SIG-M5 (cell line): Measurements from ENCODE around the gene MED7.

ENCODE experiments used
- DNase-seq: peaks from one replicate; lab custom pipeline; 2025; lab: John Stamatoyannopoulos, UW

MED7 gene

GRCh38 chr5:157162919-157163510 is 20.4 kb upstream of the MED7 start:
- no peak for DNase-seq

DNA sequence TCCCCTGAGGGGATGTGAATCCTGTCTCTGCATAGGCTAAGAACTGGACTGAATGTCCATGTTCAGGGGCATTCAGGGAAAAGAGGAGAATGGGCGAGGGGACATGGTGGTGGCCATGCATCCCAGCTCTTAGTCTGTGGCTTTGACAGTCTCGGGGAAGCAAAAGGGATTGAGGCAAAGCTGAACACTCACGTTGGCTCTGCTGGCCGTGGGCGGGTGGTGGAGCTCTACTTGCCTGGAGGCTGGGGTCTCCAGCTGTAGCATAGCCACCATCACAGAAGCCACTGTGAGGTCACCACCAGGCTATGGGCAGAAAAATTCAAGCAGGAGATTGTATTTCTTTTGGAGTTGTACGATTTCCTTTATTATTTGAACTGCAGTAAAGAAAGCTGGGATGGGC is 19.3 kb upstream of the MED7 start:
- no peak for DNase-seq

GRCh38 chr5:157160001-157160400 is 17.3 kb upstream of the MED7 start:
- no peak for DNase-seq

GRCh38 chr5:157159209-157159751 is 16.6 kb upstream of the MED7 start:
- DNase-seq = no peak

DNA sequence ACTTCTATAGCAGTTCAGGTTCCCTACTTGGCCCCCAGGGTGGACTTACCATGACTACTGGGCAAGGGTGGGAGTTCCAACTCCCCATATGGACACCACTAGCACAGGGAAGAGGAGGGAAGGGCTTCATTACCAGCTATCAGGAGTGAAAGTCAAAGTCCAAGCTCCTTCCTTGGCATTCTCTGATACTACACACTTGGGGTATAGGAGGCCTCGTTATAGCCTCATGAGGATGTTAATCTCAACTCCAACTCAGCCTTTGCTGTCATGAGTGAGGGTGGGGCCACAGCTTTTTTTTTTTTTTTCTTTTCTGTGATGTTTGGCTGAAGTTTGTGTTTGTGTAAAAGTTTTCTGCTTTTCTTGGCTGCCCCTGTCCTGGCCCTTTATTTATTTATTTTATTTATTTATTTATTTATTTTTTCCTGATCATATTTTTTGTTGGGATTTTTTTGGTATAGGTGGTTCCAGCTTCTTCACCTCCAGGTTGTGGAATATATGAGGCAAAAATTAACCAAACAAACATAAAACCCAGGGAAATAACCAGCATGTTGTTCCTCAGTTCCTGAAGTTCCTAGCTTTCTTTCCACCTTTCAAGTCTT is 14.7 kb upstream of the MED7 start:
- no peak for DNase-seq

GRCh38 chr5:157155297-157155696 is 12.6 kb upstream of the MED7 start:
- no peak for DNase-seq

GRCh38 chr5:157150995-157151394 is 8.3 kb upstream of the MED7 start:
- no peak for DNase-seq

- DNase-seq = no peak
These were observed 6.3 kb upstream of the MED7 start for GRCh38 chr5:157148734-157149615.

DNA sequence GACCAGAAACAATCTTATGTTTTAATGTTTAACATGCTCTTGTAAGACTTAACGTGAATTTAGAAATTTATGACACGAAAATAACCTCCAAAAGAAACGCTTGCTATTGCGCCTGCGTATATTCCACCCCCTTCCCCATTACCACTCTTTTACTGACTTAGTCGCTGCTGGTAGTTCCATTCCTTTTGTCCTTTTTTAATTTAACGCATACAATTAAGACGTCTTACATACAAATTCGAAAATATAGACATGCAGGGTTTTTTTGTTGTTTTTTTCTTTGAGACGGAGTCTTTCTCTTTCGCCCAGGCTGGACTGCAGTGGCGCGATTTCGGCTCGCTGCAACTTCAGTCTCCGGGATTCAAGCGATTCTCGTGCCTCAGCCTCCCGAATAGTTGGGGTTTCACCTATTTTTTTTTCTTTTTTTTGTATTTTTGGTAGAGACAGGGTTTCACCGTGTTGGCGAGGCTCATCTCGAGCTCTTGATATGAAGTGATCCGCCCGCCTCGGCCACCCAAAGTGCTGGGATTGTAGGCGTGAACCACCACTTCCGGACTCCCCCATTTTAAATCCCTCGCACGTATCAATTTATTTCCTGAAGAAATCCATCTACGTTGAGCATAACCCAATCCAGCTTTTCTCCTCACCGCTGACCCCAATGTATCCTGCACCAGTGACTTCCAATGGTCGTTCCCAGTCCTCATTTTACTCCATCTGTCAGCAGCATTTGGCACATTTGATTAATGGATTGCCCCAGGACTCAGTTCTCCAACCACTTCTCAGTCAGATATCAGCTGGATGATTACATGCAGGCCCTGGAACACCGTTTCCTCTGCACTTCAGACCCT is 684 bp upstream of the MED7 start:
- DNase-seq = no peak

DNA sequence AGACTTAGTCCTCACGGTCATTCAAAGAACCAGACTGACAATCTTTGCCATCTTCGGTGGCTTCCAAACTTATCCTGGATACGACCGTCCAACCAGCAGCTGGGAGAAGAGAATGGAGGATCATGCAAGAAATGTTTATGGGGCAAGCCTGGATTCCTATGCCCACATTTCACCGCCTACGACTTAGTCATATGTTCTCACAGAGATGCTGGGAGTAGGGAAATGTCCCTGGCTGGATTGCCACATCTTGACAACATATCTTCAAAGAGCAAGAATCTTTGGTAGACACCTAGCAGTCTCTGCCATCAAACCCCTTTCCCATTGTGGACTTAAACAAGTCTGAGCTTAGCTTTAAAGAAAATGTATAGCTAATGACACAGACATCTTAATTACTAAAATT is 5.0 kb downstream of the MED7 start:
- DNase-seq = no peak

DNA sequence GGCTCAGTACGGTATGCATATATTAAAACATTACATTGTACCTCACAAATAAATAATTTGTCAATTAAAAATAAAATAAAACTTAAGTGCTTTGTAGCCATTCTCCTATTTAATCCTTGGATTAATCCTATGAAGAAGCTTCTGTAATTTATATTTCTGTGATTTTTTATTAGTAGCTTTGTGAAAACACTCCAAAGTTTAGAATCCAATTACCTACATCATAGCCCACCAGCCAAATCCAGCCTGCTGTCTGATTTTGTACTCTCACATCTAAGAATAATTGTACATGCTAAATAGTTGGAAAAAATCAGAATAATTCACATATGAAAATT is 10.4 kb downstream of the MED7 start:
- DNase-seq = no peak

DNA sequence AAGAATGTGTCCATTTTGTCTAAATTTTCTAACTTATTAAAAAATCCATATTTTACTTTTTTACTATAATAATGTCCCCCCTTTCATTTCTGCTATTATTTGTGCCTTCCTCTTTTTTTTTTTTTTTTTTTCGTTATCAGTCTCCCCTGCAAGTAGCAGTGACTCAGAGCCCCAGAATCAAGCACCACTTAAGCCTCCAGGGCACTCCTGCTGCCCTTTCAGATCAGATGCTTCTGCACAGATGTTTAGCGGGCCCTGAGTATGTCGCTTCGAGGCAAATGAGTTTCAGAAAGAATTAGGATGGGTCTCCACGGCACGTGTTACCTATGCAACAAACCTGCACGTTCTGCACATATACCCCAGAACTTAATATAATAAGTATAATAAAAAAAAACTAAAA is 11.7 kb downstream of the MED7 start:
- no peak for DNase-seq

GRCh38 chr5:157121709-157122108 is 21.0 kb downstream of the MED7 start:
- no peak for DNase-seq

GRCh38 chr5:157120102-157120501 is 22.6 kb downstream of the MED7 start:
- DNase-seq = no peak

GRCh38 chr5:157116483-157116954 is 26.1 kb downstream of the MED7 start:
- no peak for DNase-seq

DNA sequence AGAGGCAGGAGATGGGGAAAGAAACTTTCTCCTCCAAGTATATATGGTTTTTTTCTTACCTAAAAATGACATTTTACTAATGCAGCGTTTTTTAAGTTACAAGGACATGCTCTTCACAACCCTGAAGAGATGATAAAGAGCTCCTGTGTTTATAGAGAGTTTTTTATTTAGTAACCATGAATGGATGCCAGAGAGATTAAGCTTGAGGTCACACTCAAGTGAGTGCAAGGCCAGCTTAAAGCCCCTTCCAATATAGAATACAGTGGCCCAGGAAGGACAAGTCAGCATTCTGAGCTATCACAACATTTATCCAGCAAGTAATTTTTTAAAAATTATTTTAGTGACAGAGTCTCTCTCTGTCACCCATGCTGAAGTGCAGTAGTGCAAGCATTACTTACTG is 27.2 kb downstream of the MED7 start:
- no peak for DNase-seq

- no peak for DNase-seq
These were observed 27.7 kb downstream of the MED7 start for GRCh38 chr5:157115012-157115411.

DNA sequence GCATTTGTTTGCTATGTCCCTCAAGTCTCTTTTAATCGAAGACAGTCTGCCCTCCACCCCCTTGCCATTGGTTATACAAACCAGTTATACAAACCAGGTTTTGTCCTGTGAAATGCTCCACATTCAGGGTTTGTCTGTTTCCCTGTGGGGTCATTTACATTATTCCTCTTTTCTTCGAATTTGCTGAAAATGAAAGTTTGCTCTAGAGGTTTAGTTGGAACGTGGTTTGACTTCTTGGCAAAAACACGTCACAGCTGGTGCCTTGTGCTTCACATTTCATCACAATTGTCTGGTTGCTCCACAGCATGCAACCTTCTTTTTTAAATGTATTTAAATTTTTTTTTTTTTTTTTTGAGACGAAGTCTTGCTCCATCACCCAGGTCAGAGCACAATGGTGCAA is 29.7 kb downstream of the MED7 start:
- peak; percentile 29 for DNase-seq

- DNase-seq = no peak
These were observed 32.9 kb downstream of the MED7 start for GRCh38 chr5:157109744-157110143.

DNA sequence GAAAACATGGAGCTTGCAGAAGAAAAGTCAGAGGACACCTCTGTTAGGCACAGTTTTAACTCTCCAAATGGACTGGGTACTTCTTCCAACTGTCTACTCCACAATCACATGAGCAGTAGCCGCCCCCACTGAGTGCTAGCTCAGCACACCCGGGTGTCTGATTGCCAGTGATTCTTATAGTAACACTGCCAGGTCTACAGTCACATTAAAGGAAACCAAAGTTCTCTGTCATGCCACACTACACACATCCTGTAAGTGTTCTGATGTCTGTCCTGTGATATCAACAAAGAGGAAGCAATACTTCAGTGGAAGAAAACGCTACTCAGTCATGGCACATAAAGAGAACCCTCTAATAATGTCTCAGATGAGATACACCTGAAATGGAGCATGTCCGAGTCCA is 33.7 kb downstream of the MED7 start, which contains the start of gene HAVCR2:
Gene HAVCR2 (minus strand): TSS at position 69 of the 400 bp plus-strand sequence. CDS start 61 bp downstream, at position 8.
- no peak for DNase-seq

DNA sequence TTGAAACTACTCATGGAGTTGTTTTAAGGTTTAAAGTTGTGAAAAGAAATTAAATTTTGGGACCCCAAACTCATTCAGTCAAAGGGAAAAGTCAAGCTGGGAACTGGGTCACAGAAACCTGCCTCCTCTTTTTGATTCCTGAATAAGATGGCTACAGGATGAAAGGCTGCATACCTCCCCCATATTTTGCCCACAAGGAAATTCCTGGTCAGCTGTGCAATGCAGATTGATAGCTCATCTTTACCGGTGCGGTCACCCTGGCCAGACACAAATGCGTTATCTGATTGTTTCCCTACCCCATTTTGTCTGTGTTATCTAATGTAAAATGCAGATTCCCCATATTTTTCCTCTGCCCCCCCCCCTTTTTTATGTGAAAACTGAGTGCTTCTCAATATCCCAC is 35.2 kb downstream of the MED7 start:
- no peak for DNase-seq
